ENCODE data around the gene SMIM35.

DNA sequence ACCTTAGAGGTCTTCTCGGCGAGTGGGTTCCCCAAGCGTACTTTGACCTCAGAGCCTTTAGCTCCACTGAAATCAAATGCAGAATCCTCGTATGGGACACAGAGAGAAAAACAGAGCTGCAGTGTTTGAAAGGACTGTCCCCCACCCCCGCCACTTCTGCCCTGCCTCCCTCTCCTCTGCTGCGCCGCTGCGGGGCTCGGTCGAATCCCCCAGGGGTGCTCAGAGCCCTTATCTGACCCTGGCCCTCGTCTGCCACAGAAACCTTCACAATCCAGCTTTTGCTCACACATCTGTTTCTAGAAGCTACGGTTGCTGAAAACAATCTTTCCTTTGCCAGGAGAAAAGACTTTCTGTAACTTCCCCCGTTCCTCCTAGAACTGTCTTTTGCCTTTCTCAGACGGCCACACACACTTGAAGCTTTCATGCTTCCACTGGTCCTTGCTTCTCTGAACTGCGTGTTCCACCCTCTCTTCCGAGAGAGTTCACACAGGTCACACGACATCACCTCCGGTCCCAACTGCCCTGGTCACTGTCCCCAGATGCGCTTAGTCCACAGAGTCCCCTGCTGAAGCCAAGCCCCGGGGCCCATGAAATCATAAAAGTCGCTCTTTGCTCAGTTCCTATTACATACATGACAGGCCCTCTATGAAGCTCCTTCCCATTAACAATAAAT is 3.7 kb downstream of the SMIM35 start:
- TF ChIP-seq, protein P1, sequence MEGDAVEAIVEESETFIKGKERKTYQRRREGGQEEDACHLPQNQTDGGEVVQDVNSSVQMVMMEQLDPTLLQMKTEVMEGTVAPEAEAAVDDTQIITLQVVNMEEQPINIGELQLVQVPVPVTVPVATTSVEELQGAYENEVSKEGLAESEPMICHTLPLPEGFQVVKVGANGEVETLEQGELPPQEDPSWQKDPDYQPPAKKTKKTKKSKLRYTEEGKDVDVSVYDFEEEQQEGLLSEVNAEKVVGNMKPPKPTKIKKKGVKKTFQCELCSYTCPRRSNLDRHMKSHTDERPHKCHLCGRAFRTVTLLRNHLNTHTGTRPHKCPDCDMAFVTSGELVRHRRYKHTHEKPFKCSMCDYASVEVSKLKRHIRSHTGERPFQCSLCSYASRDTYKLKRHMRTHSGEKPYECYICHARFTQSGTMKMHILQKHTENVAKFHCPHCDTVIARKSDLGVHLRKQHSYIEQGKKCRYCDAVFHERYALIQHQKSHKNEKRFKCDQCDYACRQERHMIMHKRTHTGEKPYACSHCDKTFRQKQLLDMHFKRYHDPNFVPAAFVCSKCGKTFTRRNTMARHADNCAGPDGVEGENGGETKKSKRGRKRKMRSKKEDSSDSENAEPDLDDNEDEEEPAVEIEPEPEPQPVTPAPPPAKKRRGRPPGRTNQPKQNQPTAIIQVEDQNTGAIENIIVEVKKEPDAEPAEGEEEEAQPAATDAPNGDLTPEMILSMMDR (IDR thresholded peaks at IDR 0.05), result no peak
- TF ChIP-seq EP300 (IDR thresholded peaks at IDR 0.05) (no peak), POLR2A (IDR thresholded peaks at IDR 0.05) (no peak), POLR2AphosphoS5 (IDR thresholded peaks at IDR 0.05) (no peak)

All from upper lobe of left lung (tissue), 4 donors.